HG02840 (cell line): ENCODE measurements around the gene SPAG9.

Experiments used
- ATAC-seq: cut with Tn5 transposase; IDR thresholded peaks from one replicate; pipeline ENCODE4 v1.9.1; 2021; ENCODE audit warnings: mild to moderate bottlenecking, moderate library complexity, moderate number of reproducible peaks; ENCODE audit not compliant: unreplicated experiment, low FRiP score

The SPAG9 gene

GRCh38 chr17:51006601-51007000 lies 114.1 kb downstream of the SPAG9 start:
- ATAC-seq: no peak

DNA sequence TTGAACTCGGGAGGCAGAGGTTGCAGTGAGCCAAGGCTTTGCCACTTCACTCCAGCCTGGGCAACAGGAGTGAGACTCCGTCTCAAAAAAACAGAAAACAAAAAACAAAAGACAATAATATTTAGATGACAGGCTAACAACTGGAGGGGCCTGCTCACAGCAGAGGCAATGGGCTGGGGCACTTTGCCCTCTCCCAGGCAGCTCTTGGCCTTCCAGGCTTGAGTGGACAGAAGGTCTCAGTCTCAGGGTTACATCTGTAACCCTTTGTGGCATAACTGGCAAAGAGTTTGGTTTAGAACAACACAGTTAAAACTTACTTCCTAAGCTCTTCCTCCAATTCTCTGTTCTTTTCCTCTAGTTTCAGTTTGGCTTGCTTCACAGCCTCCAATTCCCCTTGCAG lies 114.9 kb downstream of the SPAG9 start:
- ATAC-seq: no peak

GRCh38 chr17:51004249-51004648 lies 116.4 kb downstream of the SPAG9 start:
- no peak for ATAC-seq

DNA sequence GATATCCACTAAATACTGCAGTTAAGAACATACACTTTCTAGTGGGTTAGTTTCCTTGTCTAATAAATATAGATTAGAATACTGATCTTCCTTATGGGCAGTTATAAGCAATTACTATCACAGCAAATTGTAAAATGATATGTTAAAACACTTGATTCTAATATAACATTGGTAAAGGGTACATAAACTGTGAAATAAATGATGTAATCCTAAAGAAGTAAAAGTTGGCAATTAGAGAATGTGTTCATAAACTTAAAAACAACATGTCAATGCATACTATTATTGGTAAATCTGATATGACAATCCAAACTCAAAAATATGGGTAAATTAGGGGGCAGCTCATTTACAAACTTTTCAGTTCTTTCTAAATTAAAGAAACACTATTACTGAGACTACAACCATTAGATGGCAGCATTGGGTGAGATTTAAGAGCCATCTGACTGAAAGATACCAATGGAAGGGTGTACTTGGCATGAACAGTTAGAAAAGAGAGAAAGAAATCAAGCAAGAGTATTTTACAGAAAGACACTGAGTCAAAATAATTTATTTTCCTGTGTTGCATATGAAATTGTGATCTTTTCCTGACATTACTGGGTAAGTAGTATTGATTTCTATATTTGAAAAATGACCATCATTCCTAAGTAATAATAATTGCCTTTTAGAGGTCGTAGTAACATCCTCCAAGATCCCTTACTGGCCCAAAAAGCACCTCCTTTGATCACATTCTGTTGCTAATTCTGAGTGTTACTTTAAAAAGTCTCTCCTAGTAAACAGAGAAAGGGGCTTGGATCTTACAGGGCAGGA lies 119.6 kb downstream of the SPAG9 start:
- no peak for ATAC-seq

DNA sequence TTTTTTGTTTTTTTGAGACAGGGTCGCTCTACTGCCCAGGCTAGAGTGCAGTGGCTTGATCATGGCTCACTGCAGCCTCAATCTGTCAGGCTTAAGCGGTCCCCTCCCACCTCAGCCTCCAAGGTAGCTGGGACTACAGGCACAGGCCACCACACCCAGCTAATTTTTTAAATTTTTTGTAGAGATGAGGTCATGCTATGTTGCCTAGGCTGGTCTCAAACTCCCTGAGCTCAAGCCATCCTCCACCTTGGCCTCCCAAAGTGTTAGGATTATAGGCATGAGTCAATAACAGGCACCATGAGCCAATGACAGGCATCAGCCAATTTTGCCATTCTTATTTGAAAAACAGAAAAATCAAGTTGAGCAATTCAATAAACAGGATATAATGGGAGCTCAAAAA lies 125.0 kb downstream of the SPAG9 start:
- ATAC-seq: no peak

GRCh38 chr17:50993544-50993943 lies 127.1 kb downstream of the SPAG9 start:
- ATAC-seq: no peak

GRCh38 chr17:50989149-50989548 lies 131.5 kb downstream of the SPAG9 start:
- no peak for ATAC-seq

- ATAC-seq: no peak
Observed at GRCh38 chr17:50988427-50988826, 132.2 kb downstream of the SPAG9 start.

GRCh38 chr17:50986989-50987660 lies 133.5 kb downstream of the SPAG9 start:
- ATAC-seq: no peak

DNA sequence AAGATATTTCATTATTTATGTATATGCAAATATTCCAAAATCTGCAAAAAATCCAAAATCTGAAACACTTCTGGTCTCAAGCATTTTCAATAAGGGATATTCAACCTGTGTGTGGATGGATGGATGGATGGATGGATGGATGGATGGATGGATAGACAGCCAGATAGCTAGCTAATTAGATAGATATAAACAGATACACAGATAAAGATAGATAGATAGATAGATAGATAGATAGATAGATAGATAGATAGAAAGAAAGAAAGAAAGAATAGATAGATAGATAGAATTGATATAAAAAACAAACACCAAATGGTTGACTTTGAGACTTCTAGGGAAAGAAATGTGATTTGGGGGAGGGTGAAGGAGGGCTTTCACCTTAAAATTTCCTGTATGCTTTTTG lies 139.4 kb downstream of the SPAG9 start:
- no peak for ATAC-seq

- ATAC-seq: no peak
Observed at GRCh38 chr17:50979524-50979927, 141.1 kb downstream of the SPAG9 start.

- no peak for ATAC-seq
Observed at GRCh38 chr17:50977487-50978159, 143.0 kb downstream of the SPAG9 start.

GRCh38 chr17:50976951-50977472 lies 143.7 kb downstream of the SPAG9 start:
- no peak for ATAC-seq

GRCh38 chr17:50973557-50974494 lies 146.8 kb downstream of the SPAG9 start:
- no peak for ATAC-seq

GRCh38 chr17:50972577-50972976 lies 148.1 kb downstream of the SPAG9 start:
- ATAC-seq: no peak

DNA sequence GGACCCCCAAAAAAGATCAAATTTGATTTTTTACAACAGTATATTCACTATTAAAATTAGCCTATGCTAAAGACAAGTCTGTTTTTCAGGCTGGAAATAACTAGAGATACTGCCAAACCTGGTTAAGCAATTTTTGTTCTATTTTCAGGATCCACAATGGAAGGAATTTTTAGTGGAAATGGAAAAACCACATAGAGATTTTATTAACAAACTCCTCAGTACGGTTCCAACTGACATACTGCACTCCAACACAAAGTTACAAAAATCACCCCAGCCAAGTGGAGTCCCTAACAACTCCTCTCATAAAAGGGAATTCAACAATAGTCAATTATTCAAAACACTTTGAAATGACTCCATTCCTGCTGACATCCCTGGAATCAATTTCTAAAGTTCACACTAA lies 152.9 kb downstream of the SPAG9 start:
- no peak for ATAC-seq

- ATAC-seq: no peak
Observed at GRCh38 chr17:50966163-50966666, 154.5 kb downstream of the SPAG9 start.

DNA sequence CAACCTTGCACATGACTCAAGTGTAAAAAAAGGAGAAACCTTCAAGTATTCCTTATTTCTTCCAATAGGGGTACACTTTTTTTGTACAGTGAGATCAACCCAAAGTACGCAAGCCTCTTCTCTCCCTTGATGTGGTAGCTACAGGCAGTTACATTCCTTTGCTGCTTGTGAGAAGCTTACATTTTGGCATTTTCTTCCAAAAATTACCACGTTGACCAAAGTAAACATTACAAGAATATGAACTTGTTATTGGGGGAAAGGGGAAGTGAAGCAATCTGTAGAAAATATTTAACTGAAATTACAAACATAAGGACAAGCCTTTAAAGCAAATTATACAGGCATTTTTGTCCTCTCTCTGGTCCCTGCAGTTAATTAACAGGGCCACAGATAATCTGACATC lies 157.5 kb downstream of the SPAG9 start:
- ATAC-seq: no peak

DNA sequence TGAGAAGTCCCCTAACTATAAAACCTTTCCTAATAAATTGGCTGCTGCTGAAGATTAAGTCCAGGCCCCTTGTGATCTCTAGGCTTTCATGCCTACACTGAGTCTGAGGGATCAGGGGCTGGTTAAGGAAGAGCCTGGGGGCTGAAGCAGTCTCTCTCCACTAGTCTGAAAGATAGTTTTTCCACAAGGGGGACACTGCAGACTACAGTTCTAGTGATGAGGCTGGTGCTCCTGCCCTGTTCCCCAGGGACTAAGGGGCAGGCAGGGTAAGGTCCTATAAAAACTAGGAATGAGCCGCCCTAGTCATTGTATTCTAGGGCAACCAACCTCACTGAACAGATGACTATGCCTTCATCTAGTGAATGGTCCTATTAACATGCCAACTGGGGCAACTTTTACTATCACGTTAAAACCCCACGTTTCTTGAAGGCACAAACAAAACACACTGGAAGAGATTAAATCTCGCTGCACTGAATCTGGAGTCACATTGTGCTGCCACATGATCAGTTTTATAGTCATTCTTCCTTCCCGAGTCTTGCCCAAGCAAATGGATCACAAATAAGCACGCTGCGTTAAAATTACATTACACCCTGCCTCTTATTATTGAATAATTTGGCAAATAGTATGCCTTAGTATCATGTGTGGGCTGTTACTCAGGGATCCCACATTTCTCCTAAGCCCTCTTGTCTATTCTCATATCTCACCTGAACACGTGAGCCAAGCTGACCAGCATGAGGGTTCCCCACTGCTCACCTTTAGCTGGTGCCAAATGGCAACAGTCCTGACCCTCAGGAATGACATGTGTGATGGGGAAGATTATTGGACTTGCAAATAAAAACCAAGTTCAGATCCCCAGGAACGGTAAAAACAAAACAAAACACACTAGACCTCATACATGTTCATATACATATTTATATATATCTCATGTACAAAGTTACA lies 159.1 kb downstream of the SPAG9 start:
- ATAC-seq: no peak
